Left ventricle myocardium inferior (tissue), 1 donor: ENCODE measurements around the gene CKS1B. TPM values are rescaled to one million over a fixed set of nuclear protein-coding genes. Genes with fewer than 3 reads are reported as not detected.

ENCODE experiments used
- DNase-seq: peaks from one replicate; pipeline ENCODE4 v3.0.0-alpha.2; 2020
- H3K27ac ChIP-seq: fragments of 200-600 bp; replicated peaks from 2 replicates; pipeline ENCODE4 v1.8.0; 2021
- H3K27me3 ChIP-seq: fragments of 200-600 bp; 2 replicates; pipeline ENCODE4 v1.8.0; 2021; ENCODE audit warnings: low read depth
- H3K36me3 ChIP-seq: fragments of 200-600 bp; 2 replicates; pipeline ENCODE4 v1.8.0; 2021
- H3K4me1 ChIP-seq: fragments of 200-600 bp; 2 replicates; pipeline ENCODE4 v1.8.0; 2021
- H3K4me3 ChIP-seq: fragments of 200-600 bp; 2 replicates; pipeline ENCODE4 v1.8.0; 2021; ENCODE audit warnings: mild to moderate bottlenecking, moderate library complexity
- H3K9me3 ChIP-seq: fragments of 200-600 bp; replicated peaks from 2 replicates; pipeline ENCODE4 v1.8.0; 2021
- CTCF ChIP-seq: fragments of 200-600 bp; IDR thresholded peaks from 2 replicates; pipeline ENCODE4 v1.8.0; 2021; ENCODE audit warnings: antibody characterized with exemption, mild to moderate bottlenecking, borderline replicate concordance
- intact Hi-C: fragments of 100-400 bp; cut with micrococcal nuclease; formaldehyde crosslinking; loops from one replicate; pipeline ENCODE4 v1.11.0; 2022
- total RNA-seq: library from RNA; stranded (reverse); fragmentation: NEBNext Ultra II Directional; extraction: Animal tissue kit (Norgen Biotek cat#: 25700); gene quantifications from one replicate; pipeline ENCODE4 v1.2.1, GENCODE V29; 2021
- donor health status: DM: no; HTN: yes; CAD: no; lungs with severe emphysema.

Gene CKS1B
- total RNA-seq, 1 donor from 2014 or later, result 17.8 TPM

- H3K36me3 ChIP-seq, result peaks cover 20% of the 10 kb centered on the region
- intact Hi-C loops, result no loop called here
- no peak overlapping the region for H3K27ac ChIP-seq
- no peak overlapping the region for H3K4me3 ChIP-seq
- H3K9me3 ChIP-seq, result no peaks in the 10 kb centered on the region
- peaks cover 52% of the 10 kb centered on the region for H3K4me1 ChIP-seq
- TF ChIP-seq CTCF, result no peak
- no peak for DNase-seq
- no peaks in the 10 kb centered on the region for H3K27me3 ChIP-seq
These were observed 22.4 kb upstream of the CKS1B start for GRCh38 chr1:154951901-154952657.

- H3K36me3 ChIP-seq, result peaks cover 15% of the 10 kb centered on the region
- no peak overlapping the region for H3K4me3 ChIP-seq
- no peak for DNase-seq
- H3K9me3 ChIP-seq, result no peaks in the 10 kb centered on the region
- H3K27ac ChIP-seq, result no peak overlapping the region
- intact Hi-C loops, result no loop called here
- no peak for TF ChIP-seq CTCF
- H3K4me1 ChIP-seq, result peaks cover 58% of the 10 kb centered on the region
- H3K27me3 ChIP-seq, result no peaks in the 10 kb centered on the region
These were observed 21.8 kb upstream of the CKS1B start for GRCh38 chr1:154952664-154953063.

- Histone ChIP-seq H3K27ac (no peak overlapping the region), H3K9me3 (no peaks in the 10 kb centered on the region), H3K4me1 (peaks cover 60% of the 10 kb centered on the region), H3K27me3 (no peaks in the 10 kb centered on the region), H3K4me3 (no peak overlapping the region), H3K36me3 (peaks cover 12% of the 10 kb centered on the region)
- no peak for TF ChIP-seq CTCF
- intact Hi-C loops, result no loop called here
- no peak for DNase-seq
These were observed 20.9 kb upstream of the CKS1B start for GRCh38 chr1:154953611-154954038.

- Histone ChIP-seq H3K4me1 (peaks cover 60% of the 10 kb centered on the region), H3K27ac (no peak overlapping the region), H3K9me3 (no peaks in the 10 kb centered on the region), H3K36me3 (peaks cover 21% of the 10 kb centered on the region), H3K4me3 (peak overlapping the region; percentile 75), H3K27me3 (no peaks in the 10 kb centered on the region)
- intact Hi-C loops, result no loop called here
- no peak for DNase-seq
- no peak for TF ChIP-seq CTCF
These were observed 19.9 kb upstream of the CKS1B start for GRCh38 chr1:154954541-154954940.

- Histone ChIP-seq H3K9me3 (no peaks in the 10 kb centered on the region), H3K27ac (peak overlapping the region; percentile 88), H3K4me3 (peak overlapping the region; percentile 75), H3K27me3 (no peaks in the 10 kb centered on the region), H3K4me1 (peaks cover 62% of the 10 kb centered on the region), H3K36me3 (peaks cover 25% of the 10 kb centered on the region)
- intact Hi-C loops, result no loop called here
- DNase-seq, result no peak
- TF ChIP-seq CTCF, result no peak
These were observed 19.3 kb upstream of the CKS1B start for GRCh38 chr1:154955039-154955717.
